Keratinocyte (primary cell): ENCODE results near the gene CCSAP.

Experiments used
- EZH2 ChIP-seq: IDR thresholded peaks from one replicate; pipeline ENCODE4 v1.6.1; 2012; ENCODE audit warnings: inconsistent platforms, mild to moderate bottlenecking, low read length, moderate library complexity
- TF ChIP-seq, protein P1 (sequence below), 3 experiments: IDR thresholded peaks in 1 of 3; conservative IDR thresholded peaks in 1 of 3; optimal IDR thresholded peaks in 1 of 3; 2 replicates in 2 of 3; 3 replicates in 1 of 3; pipeline versions ENCODE3 to v1.5.1; 2011; ENCODE audit warnings: low read length in 3 of 3, mild to moderate bottlenecking in 3 of 3, moderate library complexity in 2 of 3, control low read depth in 1 of 3, inconsistent platforms in 1 of 3; ENCODE audit not compliant: insufficient read depth in 2 of 3; ENCODE audit errors: extremely low read depth in 1 of 3

DNA sequence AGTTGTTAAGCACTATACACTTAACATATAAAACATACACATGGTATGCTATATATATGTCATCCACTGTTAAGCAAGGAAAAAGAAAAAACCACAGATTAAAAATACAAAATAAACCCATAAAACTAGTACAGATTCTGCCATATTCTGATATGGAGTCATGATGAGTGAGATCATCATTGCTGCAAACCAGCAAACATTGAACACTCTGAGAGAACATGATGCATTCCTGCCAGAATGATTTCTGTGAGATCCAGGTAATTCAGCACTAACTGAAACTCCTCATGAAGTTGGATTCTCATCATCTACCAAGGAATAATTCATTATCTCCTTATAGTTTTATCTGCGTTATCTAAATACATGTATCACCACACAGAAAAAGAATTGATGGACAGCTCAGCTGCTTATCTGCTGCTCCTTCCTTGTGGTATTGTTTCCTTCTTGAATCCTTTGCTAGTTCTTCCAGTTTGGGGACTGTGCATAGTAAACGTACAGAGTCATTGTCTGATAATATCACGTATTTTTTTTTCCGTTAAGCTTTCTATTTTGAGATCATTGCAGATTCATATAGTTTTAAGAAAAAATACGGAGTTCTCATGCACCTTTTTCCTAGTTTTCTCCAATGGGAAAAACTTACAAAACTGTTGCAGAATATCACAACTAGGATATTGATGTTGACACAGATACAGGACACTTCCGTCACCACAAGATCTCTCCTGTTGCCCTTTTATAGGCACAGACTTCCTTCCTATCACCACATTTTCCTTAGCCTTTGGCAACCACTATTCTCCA, 62.6 kb downstream of the CCSAP start:
- TF ChIP-seq, protein P1, sequence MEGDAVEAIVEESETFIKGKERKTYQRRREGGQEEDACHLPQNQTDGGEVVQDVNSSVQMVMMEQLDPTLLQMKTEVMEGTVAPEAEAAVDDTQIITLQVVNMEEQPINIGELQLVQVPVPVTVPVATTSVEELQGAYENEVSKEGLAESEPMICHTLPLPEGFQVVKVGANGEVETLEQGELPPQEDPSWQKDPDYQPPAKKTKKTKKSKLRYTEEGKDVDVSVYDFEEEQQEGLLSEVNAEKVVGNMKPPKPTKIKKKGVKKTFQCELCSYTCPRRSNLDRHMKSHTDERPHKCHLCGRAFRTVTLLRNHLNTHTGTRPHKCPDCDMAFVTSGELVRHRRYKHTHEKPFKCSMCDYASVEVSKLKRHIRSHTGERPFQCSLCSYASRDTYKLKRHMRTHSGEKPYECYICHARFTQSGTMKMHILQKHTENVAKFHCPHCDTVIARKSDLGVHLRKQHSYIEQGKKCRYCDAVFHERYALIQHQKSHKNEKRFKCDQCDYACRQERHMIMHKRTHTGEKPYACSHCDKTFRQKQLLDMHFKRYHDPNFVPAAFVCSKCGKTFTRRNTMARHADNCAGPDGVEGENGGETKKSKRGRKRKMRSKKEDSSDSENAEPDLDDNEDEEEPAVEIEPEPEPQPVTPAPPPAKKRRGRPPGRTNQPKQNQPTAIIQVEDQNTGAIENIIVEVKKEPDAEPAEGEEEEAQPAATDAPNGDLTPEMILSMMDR (optimal IDR thresholded peaks at IDR 0.05 in 1 of 3, IDR thresholded peaks at IDR 0.05 in 1 of 3, conservative IDR thresholded peaks at IDR 0.05 in 1 of 3; ENCODE audit: extremely low read depth in 1 of 3, insufficient read depth in 2 of 3, low read length in 3 of 3) = no peak
- no peak for TF ChIP-seq EZH2
